ENCODE measurements around the gene CXorf65.
A peak's percentile ranks its signal among the peaks of the same experiment; 100 is the strongest.

- peak; percentile 49 to 63 for TF ChIP-seq CTCF (IDR thresholded peaks at IDR 0.05)
- no peak for TF ChIP-seq POLR2A (IDR thresholded peaks at IDR 0.05)
- no peak for TF ChIP-seq POLR2AphosphoS5 (IDR thresholded peaks at IDR 0.05)
- TF ChIP-seq EP300 (IDR thresholded peaks at IDR 0.05), result no peak
Measured at GRCh38 chrX:71128915-71129765, 22.6 kb upstream of the CXorf65 start.
